Measurements from ENCODE around the gene B4GALT5. TPM values are rescaled to one million over a fixed set of nuclear protein-coding genes. Genes with fewer than 3 reads are reported as not detected.

B4GALT5 gene
- polyA plus RNA-seq, 1 of the 3 experiments (the other 2 are of a cell fraction): 35.1 TPM

DNA sequence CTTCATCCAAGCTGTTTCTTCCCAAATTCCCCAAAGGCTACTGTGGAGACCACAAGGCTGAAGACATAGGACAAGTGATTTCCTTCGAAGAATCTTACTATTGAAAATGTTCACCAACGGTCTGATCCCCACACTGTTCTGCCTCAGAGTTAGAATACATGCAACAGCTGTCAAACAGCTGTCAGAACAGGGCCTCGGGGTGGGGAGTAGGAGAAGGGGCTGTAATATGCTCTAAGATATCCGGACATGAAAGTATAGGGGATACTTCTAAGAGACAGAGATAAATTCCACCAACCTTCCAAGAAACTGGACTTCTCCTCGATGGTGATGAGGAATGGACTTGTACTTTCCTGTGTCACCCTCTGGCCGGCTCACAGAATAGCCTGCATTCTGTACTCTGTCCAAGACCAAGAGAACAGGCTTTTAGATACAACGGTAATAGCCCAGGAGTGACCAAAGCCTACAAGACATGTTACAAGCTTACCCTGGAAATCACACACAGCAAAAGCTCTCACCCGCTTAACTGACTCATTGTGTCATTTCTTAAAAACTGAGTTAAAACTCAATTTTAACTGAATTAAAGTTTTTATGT, 76.5 kb downstream of the B4GALT5 start (continued):
- TF ChIP-seq MEF2A (IDR thresholded peaks at IDR 0.05; ENCODE audit: borderline replicate concordance, low read depth) (no peak), JUND (IDR thresholded peaks at IDR 0.05) (no peak), SIN3A (IDR thresholded peaks at IDR 0.05; ENCODE audit: borderline replicate concordance, low read depth, low read length) (no peak), SMC3 (IDR thresholded peaks at IDR 0.05; ENCODE audit: low read depth, low read length) (no peak)

DNA sequence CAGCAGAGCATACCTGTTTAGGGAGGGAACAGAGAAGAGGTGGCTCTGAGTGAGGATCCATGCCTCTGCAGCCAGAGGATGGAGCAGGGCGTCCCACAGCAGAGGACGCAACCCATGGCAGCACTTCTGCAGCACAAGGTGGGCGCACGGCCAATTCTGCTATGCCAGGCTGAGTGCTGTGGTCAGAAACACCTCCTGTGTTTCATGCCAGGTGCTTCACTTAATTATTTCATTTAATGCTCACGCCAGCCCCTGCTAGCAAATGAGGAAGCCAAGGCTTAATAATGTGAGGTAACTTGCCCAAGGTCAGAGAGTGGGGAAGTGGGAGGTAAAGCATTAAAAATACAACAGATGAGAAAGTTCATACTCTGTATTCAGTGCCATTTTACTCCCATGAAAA, 77.2 kb downstream of the B4GALT5 start:
- Histone ChIP-seq H4K20me1 (ENCODE audit: insufficient read depth) (no peaks in the 10 kb centered on the region), H3F3A (replicated peaks; ENCODE audit: insufficient read depth) (no peaks in the 10 kb centered on the region), H3K9ac (no peak overlapping the region), H2AFZ (ENCODE audit: low read depth) (no peak overlapping the region), H3K4me3 (ENCODE audit: low read depth in 2 of 2, low read length in 1 of 2) (no peak overlapping the region), H3K27ac (ENCODE audit: low read depth in 2 of 2, low read length in 1 of 2) (no peak overlapping the region), H3K4me1 (ENCODE audit: control insufficient read depth in 1 of 2, insufficient read depth in 2 of 2, low read depth in 1 of 2, low read length in 1 of 2) (peaks cover 0 to 18% of the 10 kb centered on the region in 2 experiments; a peak in 1 of 4 replicates), H3K9me3 (no peaks in the 10 kb centered on the region), H3K27me3 (ENCODE audit: insufficient read depth) (no peaks in the 10 kb centered on the region), H3K79me2 (ENCODE audit: insufficient read depth) (no peaks in the 10 kb centered on the region), H3K36me3 (replicated peaks in 1 of 2; ENCODE audit: control insufficient read depth in 1 of 2, insufficient read depth in 2 of 2, low read length in 1 of 2) (peaks cover 39 to 48% of the 10 kb centered on the region in 2 experiments), H3K9me2 (no peaks in the 10 kb centered on the region), H3K4me2 (no peak overlapping the region)
- TF ChIP-seq SMC3 (IDR thresholded peaks at IDR 0.05; ENCODE audit: low read depth, low read length): no peak
- no peak for TF ChIP-seq CHD2 (IDR thresholded peaks at IDR 0.05; ENCODE audit: low read length, partially characterized antibody)
- TF ChIP-seq ELF1 (IDR thresholded peaks at IDR 0.05): no peak
- TF ChIP-seq, protein P1, sequence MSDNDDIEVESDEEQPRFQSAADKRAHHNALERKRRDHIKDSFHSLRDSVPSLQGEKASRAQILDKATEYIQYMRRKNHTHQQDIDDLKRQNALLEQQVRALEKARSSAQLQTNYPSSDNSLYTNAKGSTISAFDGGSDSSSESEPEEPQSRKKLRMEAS (IDR thresholded peaks at IDR 0.05; ENCODE audit: low read depth): no peak
- no peak for TF ChIP-seq YY1 (IDR thresholded peaks at IDR 0.05; ENCODE audit: low read depth)
- TF ChIP-seq, protein P2, sequence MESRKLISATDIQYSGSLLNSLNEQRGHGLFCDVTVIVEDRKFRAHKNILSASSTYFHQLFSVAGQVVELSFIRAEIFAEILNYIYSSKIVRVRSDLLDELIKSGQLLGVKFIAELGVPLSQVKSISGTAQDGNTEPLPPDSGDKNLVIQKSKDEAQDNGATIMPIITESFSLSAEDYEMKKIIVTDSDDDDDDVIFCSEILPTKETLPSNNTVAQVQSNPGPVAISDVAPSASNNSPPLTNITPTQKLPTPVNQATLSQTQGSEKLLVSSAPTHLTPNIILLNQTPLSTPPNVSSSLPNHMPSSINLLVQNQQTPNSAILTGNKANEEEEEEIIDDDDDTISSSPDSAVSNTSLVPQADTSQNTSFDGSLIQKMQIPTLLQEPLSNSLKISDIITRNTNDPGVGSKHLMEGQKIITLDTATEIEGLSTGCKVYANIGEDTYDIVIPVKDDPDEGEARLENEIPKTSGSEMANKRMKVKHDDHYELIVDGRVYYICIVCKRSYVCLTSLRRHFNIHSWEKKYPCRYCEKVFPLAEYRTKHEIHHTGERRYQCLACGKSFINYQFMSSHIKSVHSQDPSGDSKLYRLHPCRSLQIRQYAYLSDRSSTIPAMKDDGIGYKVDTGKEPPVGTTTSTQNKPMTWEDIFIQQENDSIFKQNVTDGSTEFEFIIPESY (IDR thresholded peaks at IDR 0.05; ENCODE audit: borderline replicate concordance, low read depth): no peak
- TF ChIP-seq TAF1 (IDR thresholded peaks at IDR 0.05; ENCODE audit: borderline replicate concordance, low read depth, low read length): no peak
- no peak for TF ChIP-seq GABPA (IDR thresholded peaks at IDR 0.05; ENCODE audit: low read depth)
- no peak for TF ChIP-seq EZH2phosphoT487 (IDR thresholded peaks at IDR 0.05; ENCODE audit: borderline replicate concordance, low read depth)
- TF ChIP-seq RCOR1 (IDR thresholded peaks at IDR 0.05; ENCODE audit: low read length): no peak
- no peak for TF ChIP-seq FOXJ3 (CRISPR knock-in tag; IDR thresholded peaks at IDR 0.05)
- 93% methylated on average over 3 of the region's 5 CpGs for WGBS (ENCODE audit: low lambda C conversion rate)
- no peak for DNase-seq
- CTCF ChIA-PET: interaction anchor here (1.1 kb wide), 2 partner anchors 20 to 252 kb away, joined by 3 to 5 read pairs; no protein-coding TSS in a partner anchor
- POLR2A ChIA-PET: no interaction called here

DNA sequence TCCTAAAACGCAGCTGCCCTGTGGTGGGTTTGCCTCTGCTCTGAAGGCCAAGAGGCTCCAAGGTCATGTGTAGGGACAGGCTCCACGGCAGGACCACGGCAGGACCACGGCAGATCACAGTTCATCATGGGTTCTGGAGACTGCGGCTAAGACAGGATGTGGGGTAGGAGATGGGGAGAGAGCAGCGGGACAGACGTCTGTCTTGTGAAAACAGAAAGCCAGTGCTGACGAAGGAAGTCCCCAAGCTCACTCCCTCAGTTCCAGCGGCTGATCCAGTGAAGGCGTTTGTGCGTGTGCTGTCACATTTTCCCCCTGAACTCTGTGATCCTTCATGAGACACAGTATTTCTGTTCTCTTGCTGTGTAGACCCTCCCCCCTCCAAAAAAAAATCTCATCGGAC, 77.8 kb downstream of the B4GALT5 start:
- Histone ChIP-seq H2AFZ (ENCODE audit: low read depth) (no peak overlapping the region), H3K4me3 (ENCODE audit: low read depth in 2 of 2, low read length in 1 of 2) (no peak overlapping the region), H3K79me2 (ENCODE audit: insufficient read depth) (no peaks in the 10 kb centered on the region), H4K20me1 (ENCODE audit: insufficient read depth) (no peaks in the 10 kb centered on the region), H3K36me3 (replicated peaks in 1 of 2; ENCODE audit: control insufficient read depth in 1 of 2, insufficient read depth in 2 of 2, low read length in 1 of 2) (peaks cover 34 to 44% of the 10 kb centered on the region in 2 experiments), H3F3A (replicated peaks; ENCODE audit: insufficient read depth) (no peaks in the 10 kb centered on the region), H3K27ac (ENCODE audit: low read depth in 2 of 2, low read length in 1 of 2) (no peak overlapping the region), H3K4me1 (ENCODE audit: control insufficient read depth in 1 of 2, insufficient read depth in 2 of 2, low read depth in 1 of 2, low read length in 1 of 2) (peaks cover 0 to 18% of the 10 kb centered on the region in 2 experiments; a peak in 1 of 4 replicates), H3K9ac (no peak overlapping the region), H3K9me3 (no peaks in the 10 kb centered on the region), H3K27me3 (ENCODE audit: insufficient read depth) (no peaks in the 10 kb centered on the region), H3K9me2 (no peaks in the 10 kb centered on the region), H3K4me2 (no peak overlapping the region)
- no peak for DNase-seq
- ChIA-PET POLR2A (no interaction called here), CTCF (interaction anchor here (1.1 to 1.5 kb wide), 4 partner anchors 25 to 252 kb away, joined by 4 to 5 read pairs (median 4); no protein-coding TSS in a partner anchor)
- WGBS (ENCODE audit: low lambda C conversion rate): 92% methylated on average over 12 of the region's 12 CpGs
- TF ChIP-seq, protein P3, sequence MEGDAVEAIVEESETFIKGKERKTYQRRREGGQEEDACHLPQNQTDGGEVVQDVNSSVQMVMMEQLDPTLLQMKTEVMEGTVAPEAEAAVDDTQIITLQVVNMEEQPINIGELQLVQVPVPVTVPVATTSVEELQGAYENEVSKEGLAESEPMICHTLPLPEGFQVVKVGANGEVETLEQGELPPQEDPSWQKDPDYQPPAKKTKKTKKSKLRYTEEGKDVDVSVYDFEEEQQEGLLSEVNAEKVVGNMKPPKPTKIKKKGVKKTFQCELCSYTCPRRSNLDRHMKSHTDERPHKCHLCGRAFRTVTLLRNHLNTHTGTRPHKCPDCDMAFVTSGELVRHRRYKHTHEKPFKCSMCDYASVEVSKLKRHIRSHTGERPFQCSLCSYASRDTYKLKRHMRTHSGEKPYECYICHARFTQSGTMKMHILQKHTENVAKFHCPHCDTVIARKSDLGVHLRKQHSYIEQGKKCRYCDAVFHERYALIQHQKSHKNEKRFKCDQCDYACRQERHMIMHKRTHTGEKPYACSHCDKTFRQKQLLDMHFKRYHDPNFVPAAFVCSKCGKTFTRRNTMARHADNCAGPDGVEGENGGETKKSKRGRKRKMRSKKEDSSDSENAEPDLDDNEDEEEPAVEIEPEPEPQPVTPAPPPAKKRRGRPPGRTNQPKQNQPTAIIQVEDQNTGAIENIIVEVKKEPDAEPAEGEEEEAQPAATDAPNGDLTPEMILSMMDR (IDR thresholded peaks at IDR 0.05): no peak
- TF ChIP-seq YY1 (IDR thresholded peaks at IDR 0.05; ENCODE audit: low read depth) (no peak), EP300 (IDR thresholded peaks at IDR 0.05; ENCODE audit: borderline replicate concordance in 1 of 2, low read depth in 1 of 2, low read length in 1 of 2) (no peak), CHD2 (IDR thresholded peaks at IDR 0.05; ENCODE audit: low read length, partially characterized antibody) (no peak), SIN3A (IDR thresholded peaks at IDR 0.05; ENCODE audit: borderline replicate concordance, low read depth, low read length) (no peak)
- TF ChIP-seq, protein P1 (IDR thresholded peaks at IDR 0.05; ENCODE audit: low read depth): no peak
- TF ChIP-seq, protein P4, sequence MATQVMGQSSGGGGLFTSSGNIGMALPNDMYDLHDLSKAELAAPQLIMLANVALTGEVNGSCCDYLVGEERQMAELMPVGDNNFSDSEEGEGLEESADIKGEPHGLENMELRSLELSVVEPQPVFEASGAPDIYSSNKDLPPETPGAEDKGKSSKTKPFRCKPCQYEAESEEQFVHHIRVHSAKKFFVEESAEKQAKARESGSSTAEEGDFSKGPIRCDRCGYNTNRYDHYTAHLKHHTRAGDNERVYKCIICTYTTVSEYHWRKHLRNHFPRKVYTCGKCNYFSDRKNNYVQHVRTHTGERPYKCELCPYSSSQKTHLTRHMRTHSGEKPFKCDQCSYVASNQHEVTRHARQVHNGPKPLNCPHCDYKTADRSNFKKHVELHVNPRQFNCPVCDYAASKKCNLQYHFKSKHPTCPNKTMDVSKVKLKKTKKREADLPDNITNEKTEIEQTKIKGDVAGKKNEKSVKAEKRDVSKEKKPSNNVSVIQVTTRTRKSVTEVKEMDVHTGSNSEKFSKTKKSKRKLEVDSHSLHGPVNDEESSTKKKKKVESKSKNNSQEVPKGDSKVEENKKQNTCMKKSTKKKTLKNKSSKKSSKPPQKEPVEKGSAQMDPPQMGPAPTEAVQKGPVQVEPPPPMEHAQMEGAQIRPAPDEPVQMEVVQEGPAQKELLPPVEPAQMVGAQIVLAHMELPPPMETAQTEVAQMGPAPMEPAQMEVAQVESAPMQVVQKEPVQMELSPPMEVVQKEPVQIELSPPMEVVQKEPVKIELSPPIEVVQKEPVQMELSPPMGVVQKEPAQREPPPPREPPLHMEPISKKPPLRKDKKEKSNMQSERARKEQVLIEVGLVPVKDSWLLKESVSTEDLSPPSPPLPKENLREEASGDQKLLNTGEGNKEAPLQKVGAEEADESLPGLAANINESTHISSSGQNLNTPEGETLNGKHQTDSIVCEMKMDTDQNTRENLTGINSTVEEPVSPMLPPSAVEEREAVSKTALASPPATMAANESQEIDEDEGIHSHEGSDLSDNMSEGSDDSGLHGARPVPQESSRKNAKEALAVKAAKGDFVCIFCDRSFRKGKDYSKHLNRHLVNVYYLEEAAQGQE (IDR thresholded peaks at IDR 0.05; ENCODE audit: low read depth, low read length): no peak

Measured in SK-N-SH (cell line).